Measurements from ENCODE around the gene CYP2D6. TPM values are rescaled to one million over a fixed set of nuclear protein-coding genes. Genes with fewer than 3 reads are reported as not detected.

CYP2D6 gene
- total and polyA plus RNA-seq, 2 of the 8 experiments (the other 6 are each of a cell fraction or from before 2014, with no cell fraction given): 0.93 to 1.7 TPM

- TF ChIP-seq SP4 (IDR thresholded peaks at IDR 0.05; ENCODE audit: low read length) (no peak), SIX5 (IDR thresholded peaks at IDR 0.05; ENCODE audit: low read depth, low read length) (no peak), BRCA1 (IDR thresholded peaks at IDR 0.05; ENCODE audit: low read depth, low read length) (no peak), POLR2A (IDR thresholded peaks at IDR 0.05; ENCODE audit: control extremely low read depth in 1 of 2, low read depth in 2 of 2, low read length in 2 of 2) (no peak), CBX5 (IDR thresholded peaks at IDR 0.05; ENCODE audit: low read depth, low read length) (no peak), HDAC2 (IDR thresholded peaks at IDR 0.05; ENCODE audit: borderline replicate concordance in 1 of 2, low read depth in 2 of 2, low read length in 2 of 2) (no peak)
Measured at GRCh38 chr22:42134100-42135020, 3.8 kb upstream of the CYP2D6 start (continued).

All from H1 (cell line).